ENCODE data around the gene CCNT1.
A peak's percentile ranks its signal among the peaks of the same experiment; 100 is the strongest.
"Not testable (repeated sequence)": the region's sequence is repeated elsewhere in the genome, so short reads cannot be mapped to it uniquely, and the experiment has no call there.

The CCNT1 gene

DNA sequence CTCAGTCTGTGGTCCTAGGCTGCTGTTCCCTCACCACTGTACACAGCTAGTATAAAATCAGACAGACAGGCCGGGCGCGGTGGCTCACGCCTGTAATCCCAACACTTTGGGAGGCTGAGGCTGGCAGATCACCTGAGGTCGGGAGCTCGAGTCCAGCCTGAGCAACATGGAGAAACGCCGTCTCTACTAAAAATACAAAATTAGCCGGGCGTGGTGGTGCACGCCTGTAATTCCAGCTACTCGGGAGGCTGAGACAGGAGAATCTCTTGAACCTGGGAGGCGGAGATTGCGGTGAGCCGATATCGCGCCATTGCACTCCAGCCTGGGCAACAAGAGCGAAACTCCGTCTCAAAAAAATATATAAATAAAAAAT, 34.0 kb downstream of the CCNT1 start:
- not testable (repeated sequence) for H3K27me3 Mint-ChIP-seq, H3K9me3 Mint-ChIP-seq, DNase-seq, ATAC-seq
- Mint-ChIP-seq H3K4me1 (peaks cover 36% of the 10 kb centered on the region), H3K4me3 (peak overlapping the region; percentile 90 to 91), H3K27ac (peak overlapping the region; percentile 95 to 97)

DNA sequence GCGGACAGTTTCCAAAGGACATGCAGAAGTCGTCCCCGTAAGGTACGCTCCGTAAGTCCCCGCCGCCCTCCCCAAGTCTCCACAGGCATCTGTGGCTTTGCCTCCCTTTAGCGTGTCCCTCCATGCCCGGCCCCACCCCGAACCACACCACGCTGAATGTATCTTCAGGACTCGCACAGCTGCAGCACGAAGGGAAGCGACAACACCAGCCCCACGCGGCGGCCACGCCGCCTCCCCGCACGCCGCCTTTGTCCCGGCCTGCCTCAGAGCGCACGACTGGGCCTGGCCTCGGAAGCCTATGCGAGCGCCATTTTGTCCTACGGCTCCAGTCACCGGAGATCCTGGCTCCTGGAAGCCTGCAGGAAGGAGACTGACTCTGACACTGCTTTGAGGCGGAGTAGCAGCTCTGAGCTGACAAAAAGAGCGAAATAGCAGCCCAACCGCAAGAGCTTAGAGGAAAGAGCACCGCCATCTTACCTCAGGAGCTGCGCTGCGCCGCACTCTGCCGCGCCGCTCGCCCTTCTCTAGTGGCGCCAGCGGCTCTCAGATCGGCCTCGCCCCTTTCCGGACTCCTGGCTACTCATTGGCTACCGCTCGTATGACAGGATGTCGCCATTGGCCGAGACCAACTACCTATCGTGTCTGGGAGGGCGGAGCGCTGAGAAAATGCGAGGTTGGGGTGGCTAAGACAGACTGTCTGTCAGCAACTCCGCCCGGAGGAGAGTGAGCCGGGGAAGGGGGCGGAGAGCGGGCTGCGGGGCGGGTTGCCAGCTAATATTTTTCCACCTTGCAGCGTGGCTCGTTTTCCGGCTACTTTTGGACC, 34.6 kb downstream of the CCNT1 start, which contains the start of gene KANSL2:
Gene KANSL2 (minus strand): TSS at position 529 of the 823 bp plus-strand sequence. CDS start 606 bp downstream, outside the sequence.
- Mint-ChIP-seq H3K27ac (peak within 1 kb of the TSS; percentile 95 to 97), H3K9me3 (no peaks in the 10 kb centered on the region), H3K4me1 (peaks cover 42% of the 10 kb centered on the region), H3K4me3 (peak within 1 kb of the TSS; percentile 90 to 91), H3K27me3 (no peaks in the 10 kb centered on the region)
- peak; percentile 97 to 99 for DNase-seq
- peak; percentile 99 for ATAC-seq

DNA sequence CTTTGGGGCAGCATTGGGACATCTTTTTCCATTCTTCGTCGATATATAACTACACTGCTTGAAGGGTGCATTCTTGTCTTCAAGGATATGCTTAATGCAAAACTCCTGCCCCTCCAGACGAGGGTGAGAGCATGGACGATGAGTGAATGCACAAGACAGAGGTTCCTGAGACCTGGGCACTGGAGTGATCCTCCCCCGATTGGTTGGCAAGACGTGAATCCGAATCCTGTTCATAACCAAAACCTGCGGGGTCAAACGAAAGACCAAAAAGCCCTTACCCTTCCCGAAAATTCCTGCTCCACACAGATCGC, 35.2 kb downstream of the CCNT1 start:
- no peaks in the 10 kb centered on the region for H3K9me3 Mint-ChIP-seq
- no peaks in the 10 kb centered on the region for H3K27me3 Mint-ChIP-seq
- H3K4me3 Mint-ChIP-seq: peak overlapping the region; percentile 90 to 91
- ATAC-seq (peak; percentile 2), DNase-seq (no peak)
- peaks cover 44% of the 10 kb centered on the region for H3K4me1 Mint-ChIP-seq
- peak overlapping the region; percentile 95 to 97 for H3K27ac Mint-ChIP-seq

DNA sequence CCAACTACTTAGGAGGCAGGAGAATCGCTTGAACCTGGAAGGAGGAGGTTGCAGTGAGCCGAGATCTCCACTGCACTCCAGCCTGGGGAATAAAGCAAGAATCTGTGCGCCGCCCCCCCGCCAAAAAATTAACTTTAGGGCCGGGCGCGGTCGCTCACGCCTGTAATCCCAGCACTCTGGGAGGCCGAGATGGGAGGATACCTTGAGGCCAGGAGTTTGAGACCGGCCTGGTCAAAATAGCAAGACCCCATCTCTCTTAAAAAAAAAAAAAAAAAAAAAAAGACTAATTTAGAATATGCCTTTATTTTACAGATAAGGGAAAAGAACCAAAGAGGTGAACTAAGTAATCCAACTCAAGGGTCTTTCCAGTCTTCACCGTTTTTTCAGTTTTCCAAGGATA, 35.6 kb downstream of the CCNT1 start:
- Mint-ChIP-seq H3K9me3 (no peaks in the 10 kb centered on the region), H3K4me3 (peak overlapping the region; percentile 90 to 91), H3K27ac (peak overlapping the region; percentile 42 to 62), H3K27me3 (no peaks in the 10 kb centered on the region), H3K4me1 (peaks cover 48% of the 10 kb centered on the region)
- DNase-seq (no peak), ATAC-seq (no peak)

DNA sequence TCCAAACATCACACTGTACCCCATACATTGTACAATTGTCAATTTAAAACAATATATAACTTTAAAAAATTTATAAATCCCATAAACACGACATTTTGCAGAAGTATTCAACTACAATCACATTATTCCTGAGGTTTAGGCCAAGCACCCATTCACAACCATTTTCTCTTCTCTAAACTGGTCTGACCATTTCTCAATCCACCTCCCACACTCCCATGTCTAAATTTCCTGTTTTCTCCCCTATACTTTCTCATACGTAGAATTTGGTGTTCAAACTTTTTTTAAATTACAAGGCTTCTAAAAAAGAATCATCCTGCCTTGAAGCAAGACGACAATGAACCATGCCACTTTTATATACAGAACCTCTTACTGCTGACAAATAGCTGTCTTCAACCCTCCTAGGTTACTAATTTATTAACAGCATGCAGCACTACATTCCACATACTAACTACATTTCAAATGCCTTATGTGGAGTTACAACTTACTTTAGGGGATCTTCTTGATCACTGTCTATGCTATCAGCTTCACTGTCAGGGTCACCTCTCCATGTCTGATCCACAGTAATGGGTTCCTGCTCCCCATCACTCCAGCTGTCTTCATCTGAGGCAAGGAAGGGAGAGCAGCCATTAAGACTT, 37.8 kb downstream of the CCNT1 start:
- no peaks in the 10 kb centered on the region for H3K9me3 Mint-ChIP-seq
- H3K27ac Mint-ChIP-seq: peak overlapping the region; percentile 9 to 75
- DNase-seq (no peak), ATAC-seq (no peak)
- H3K4me1 Mint-ChIP-seq: peaks cover 48% of the 10 kb centered on the region
- H3K4me3 Mint-ChIP-seq: peak overlapping the region; percentile 65 to 89
- no peaks in the 10 kb centered on the region for H3K27me3 Mint-ChIP-seq

DNA sequence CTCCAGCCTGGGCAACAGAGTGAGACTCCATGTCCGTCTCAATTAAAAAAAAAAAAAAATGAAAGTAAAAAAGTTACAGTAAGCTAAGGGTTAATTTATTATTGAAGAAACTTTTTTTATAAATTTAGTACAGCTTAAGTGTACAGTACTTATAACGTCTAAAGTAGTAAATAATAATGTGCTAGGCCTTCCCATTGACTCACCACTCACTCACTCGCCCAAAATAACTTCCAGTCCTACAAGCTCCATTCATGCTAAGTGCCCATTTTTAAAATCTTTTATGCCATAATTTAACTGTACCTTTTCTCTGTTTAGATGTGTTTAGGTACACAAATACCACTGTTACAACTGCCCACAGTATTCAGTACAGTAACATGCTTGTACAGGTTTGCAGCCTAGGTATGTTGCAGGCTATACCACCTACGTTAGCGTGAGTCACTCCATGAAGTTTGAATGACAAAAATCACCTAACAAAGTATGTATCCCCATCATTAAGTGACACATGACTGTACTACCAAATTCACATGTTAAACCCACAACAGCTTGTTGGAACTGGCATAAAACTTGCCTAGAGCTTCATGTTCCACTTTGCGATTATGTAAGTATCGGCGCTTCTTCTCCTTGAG, 45.2 kb downstream of the CCNT1 start:
- H3K27ac Mint-ChIP-seq: no peak overlapping the region
- H3K4me3 Mint-ChIP-seq: no peak overlapping the region
- no peaks in the 10 kb centered on the region for H3K9me3 Mint-ChIP-seq
- ATAC-seq: no peak
- peaks cover 4% of the 10 kb centered on the region for H3K4me1 Mint-ChIP-seq
- DNase-seq: no peak
- no peaks in the 10 kb centered on the region for H3K27me3 Mint-ChIP-seq

DNA sequence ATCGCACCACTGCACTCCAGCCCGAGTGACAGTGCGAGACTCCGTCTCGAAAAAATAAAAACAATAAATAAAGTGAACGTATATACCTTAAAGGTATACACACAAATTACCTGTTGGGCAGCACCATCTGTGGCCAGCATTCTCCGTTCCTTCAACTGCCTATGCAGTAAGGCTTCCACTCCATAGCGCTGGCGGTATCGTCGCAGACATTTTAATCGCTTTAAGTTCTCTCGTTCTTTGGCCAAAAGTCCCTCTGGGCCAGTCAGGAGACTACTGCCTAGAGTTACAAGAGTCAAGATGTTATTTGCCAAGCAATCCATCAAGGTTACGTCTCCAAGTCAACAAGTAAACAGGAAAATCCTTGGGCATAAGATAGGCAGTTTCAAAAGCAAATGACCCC, 47.5 kb downstream of the CCNT1 start:
- DNase-seq (no peak), ATAC-seq (no peak)
- H3K9me3 Mint-ChIP-seq: no peaks in the 10 kb centered on the region
- H3K4me1 Mint-ChIP-seq: no peaks in the 10 kb centered on the region
- H3K27ac Mint-ChIP-seq: no peak overlapping the region
- H3K4me3 Mint-ChIP-seq: no peak overlapping the region
- no peaks in the 10 kb centered on the region for H3K27me3 Mint-ChIP-seq

DNA sequence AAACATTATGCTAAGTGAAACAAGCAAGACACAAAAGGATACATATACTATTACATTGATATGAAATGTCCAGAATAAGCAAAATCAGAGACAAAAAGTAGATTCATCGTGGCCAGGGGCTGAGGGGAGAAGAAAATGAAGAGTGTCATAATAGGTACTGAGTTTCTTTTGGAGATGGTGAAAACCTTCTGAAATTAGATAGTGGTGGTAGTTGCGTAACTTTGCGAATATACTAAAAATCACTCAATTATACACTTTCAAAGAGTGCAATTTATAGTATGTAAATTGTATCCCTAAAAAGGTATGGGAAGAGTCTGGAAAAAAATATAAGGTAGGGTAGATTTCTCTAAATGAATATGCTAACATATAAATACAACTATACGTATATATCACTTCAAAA, 56.6 kb downstream of the CCNT1 start:
- ATAC-seq: no peak
- Mint-ChIP-seq H3K4me1 (peaks cover 6% of the 10 kb centered on the region), H3K4me3 (no peak overlapping the region), H3K9me3 (no peaks in the 10 kb centered on the region), H3K27me3 (no peaks in the 10 kb centered on the region), H3K27ac (no peak overlapping the region)
- no peak for DNase-seq

DNA sequence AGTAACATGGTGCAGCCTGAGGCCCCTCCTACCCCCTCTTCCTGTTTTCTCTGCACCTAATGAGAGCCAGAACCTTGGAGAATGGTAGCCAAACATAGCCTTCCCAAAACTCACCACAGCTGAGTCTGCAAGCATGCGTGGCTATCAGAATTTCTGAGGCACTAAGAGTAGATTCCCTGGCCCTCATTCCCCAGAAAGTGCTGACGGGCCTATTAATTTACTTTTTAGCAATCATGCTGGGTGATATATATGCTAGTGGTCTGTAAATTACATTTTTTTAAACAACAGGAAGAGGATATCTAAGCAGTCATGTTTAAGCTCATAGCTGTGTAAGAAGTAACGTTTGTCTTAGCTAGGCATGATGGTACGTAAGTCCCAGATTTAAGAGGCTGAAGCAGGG, 64.8 kb downstream of the CCNT1 start:
- no peak overlapping the region for H3K4me3 Mint-ChIP-seq
- H3K27me3 Mint-ChIP-seq: no peaks in the 10 kb centered on the region
- no peaks in the 10 kb centered on the region for H3K9me3 Mint-ChIP-seq
- ATAC-seq (no peak), DNase-seq (no peak)
- peak overlapping the region in 1 of 2 donors; percentile 67 for H3K27ac Mint-ChIP-seq
- peaks cover 9% of the 10 kb centered on the region for H3K4me1 Mint-ChIP-seq

DNA sequence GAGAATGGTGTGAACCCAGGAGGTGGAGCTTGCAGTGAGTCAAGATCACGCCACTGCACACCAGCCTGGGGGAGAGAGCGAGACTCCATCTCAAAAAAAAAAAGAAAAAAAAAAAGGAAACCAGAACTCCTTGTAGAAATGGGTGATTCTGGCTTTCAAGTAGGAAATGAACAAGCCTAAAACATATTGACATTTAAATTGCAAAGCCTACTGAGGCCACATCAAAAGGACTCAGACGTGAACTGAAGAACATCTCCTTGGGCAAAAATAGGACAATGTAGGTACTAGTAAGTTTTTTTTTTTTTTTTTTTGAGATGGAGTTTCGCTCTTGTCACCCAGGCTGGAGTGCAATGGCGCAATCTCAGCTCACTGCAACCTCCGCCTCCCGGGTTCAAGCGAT, 71.2 kb downstream of the CCNT1 start:
- not testable (repeated sequence) for H3K9me3 Mint-ChIP-seq, H3K27me3 Mint-ChIP-seq, H3K4me3 Mint-ChIP-seq, DNase-seq, ATAC-seq, H3K4me1 Mint-ChIP-seq
- peak overlapping the region in 1 of 2 donors; percentile 42 for H3K27ac Mint-ChIP-seq

DNA sequence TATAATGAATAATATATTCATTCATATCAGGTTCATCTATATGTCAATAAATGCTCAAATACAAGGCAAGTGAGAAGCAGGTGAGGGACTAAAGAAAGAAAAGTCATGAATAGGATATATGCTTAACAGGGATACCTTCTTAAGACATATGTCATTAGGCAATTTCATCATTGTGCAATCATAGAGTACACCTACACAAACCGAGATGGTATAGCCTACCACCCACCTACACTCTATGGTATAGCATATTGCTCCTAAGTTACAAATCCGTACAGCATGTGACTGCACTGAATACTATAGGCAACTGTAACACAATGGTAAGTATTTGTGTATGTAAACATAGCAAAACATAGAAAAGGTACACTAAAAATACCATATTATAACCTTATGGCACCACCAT, 73.5 kb downstream of the CCNT1 start:
- H3K27me3 Mint-ChIP-seq: no peaks in the 10 kb centered on the region
- H3K27ac Mint-ChIP-seq: no peak overlapping the region
- no peak for DNase-seq
- ATAC-seq: no peak
- H3K4me1 Mint-ChIP-seq: peaks cover 4% of the 10 kb centered on the region
- H3K4me3 Mint-ChIP-seq: no peak overlapping the region
- peaks cover 0 to 4% of the 10 kb centered on the region in 2 donors for H3K9me3 Mint-ChIP-seq

DNA sequence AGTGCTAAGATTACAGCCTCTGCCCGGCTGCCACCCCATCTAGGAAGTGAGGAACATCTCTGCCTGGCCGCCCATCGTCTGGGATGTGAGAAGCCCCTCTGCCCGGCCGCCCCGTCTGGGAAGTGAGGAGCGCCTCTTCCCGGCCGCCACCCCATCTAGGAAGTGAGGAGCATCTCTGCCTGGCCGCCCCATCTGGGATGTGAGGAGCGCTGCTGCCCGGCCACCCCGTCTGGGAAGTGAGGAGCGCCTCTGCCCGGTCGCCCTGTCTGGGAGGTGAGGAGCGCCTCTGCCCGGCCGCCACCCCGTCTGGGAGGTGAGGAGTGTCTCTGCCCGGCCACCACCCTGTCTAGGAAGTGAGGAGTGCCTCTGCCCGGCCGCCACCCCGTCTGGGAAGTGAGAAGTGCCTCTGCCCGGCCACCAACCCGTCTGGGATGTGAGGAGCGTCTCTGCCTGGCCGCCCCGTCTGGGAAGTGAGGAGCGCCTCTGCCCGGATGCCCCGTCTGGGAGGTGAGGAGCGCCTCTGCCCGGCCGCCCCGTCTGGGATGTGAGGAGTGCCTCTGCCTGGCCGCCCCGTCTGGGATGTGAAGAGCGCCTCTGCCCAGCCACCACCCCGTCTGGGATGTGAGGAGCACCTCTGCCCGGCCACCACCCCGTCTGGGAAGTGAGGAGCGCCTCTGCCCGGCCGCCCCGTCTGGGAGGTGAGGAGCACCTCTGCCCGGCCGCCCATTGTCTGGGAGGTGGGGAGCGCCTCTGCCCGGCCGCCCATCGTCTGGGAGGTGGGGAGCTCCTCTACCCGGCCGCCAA, 74.6 kb downstream of the CCNT1 start:
- H3K27ac Mint-ChIP-seq: peak overlapping the region in 1 of 2 donors; percentile 61
- not testable (repeated sequence) for H3K9me3 Mint-ChIP-seq, H3K4me1 Mint-ChIP-seq, H3K4me3 Mint-ChIP-seq, DNase-seq, H3K27me3 Mint-ChIP-seq, ATAC-seq

DNA sequence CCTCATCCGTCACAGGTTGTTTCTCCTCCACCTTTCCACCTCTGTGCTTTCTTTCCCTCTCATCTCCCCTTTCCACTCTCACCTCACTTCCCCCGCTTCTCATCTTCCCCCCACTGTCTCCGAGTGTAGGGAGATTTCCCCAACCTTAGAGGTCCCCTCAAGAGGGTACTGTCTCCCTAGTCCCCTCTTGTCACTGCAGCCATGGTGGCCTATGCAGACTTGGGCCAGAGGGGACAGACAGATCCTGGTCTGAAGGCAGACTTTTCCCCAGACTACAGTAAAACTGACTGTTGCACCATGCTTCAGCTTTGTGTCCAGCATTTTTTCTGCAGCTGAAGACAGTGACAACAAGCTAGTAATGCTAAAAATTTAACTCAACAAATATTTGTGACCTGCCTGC, 75.7 kb downstream of the CCNT1 start:
- Mint-ChIP-seq H3K9me3 (peaks cover 0 to 4% of the 10 kb centered on the region in 2 donors), H3K4me1 (peaks cover 4% of the 10 kb centered on the region), H3K27ac (no peak overlapping the region), H3K27me3 (no peaks in the 10 kb centered on the region), H3K4me3 (no peak overlapping the region)
- ATAC-seq: no peak
- no peak for DNase-seq

DNA sequence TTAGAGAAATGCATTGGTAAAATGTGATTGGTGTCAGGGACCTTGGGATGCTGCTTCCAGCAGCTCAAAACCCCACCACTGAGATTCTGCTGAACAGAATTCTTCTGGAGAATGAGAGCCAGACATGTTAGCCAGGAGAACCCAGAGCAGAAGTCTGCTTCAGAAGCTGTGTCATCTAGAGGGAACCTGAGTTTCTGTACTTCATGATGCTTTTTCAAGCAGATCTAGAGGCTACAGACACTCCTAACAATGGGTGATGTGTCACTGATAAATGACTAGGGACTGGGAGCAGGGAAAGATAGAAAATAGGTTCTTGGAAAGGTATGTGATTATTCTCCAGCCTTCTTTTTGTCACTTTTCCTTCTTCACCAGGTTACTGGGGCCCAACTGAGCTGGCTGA, 76.1 kb downstream of the CCNT1 start:
- Mint-ChIP-seq H3K9me3 (peaks cover 0 to 4% of the 10 kb centered on the region in 2 donors), H3K27ac (no peak overlapping the region), H3K4me1 (peaks cover 4% of the 10 kb centered on the region), H3K27me3 (no peaks in the 10 kb centered on the region), H3K4me3 (no peak overlapping the region)
- ATAC-seq (no peak), DNase-seq (no peak)

Measured in stimulated activated naive CD8-positive, alpha-beta T cell treated with anti-CD3 and anti-CD28 coated beads, Interleukin-15, amount 100 ng/mL, for 72 hours (primary cell).